AG08396 (cell line): ENCODE results near the gene PRR22.

Experiments
- DNase-seq: peaks from one replicate; pipeline ENCODE4 v3.0.0; 2012; ENCODE audit warnings: low spot score, mixed read lengths

The PRR22 gene

GRCh38 chr19:5814123-5814851 is 29.7 kb upstream of the PRR22 start:
- DNase-seq = no peak

GRCh38 chr19:5811117-5811516 is 26.6 kb upstream of the PRR22 start:
- DNase-seq = no peak

- DNase-seq = no peak
Observed at GRCh38 chr19:5809469-5809868, 24.9 kb upstream of the PRR22 start.

GRCh38 chr19:5809053-5809452 is 24.5 kb upstream of the PRR22 start:
- DNase-seq = no peak

DNA sequence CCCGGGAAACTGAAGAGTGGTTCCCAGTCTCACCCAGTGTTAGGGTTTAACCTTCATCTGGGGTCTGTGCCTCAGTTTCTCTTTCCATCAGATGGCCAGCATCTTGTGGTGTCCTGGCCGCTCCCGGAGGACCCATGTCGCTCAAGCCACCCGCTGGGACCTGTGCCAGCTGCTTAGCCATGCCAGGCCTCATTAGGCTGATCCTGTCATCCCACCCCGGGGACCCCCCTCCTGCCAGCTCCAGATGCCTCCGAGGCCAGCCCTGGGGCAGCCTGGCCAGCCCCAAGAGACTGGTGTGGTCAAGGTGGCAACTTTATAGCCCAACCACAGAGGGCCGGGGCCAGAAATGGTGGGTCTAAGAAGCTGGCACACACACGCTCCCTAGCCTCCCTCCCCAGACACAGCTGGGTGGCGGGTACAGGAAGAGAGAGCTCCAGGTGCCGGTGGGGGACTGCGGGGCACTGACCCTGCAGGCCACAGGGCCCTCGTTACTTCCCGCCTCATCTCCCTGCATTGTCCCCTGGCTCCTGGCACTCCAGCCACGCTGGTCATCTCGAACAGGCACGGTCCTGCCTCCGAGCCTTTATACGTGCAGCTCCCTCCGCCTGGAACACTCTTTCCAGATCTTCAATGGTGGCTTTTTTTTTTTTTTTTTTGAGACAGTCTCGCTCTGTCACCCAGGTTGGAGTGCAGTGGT is 23.7 kb upstream of the PRR22 start:
- DNase-seq = no peak

DNA sequence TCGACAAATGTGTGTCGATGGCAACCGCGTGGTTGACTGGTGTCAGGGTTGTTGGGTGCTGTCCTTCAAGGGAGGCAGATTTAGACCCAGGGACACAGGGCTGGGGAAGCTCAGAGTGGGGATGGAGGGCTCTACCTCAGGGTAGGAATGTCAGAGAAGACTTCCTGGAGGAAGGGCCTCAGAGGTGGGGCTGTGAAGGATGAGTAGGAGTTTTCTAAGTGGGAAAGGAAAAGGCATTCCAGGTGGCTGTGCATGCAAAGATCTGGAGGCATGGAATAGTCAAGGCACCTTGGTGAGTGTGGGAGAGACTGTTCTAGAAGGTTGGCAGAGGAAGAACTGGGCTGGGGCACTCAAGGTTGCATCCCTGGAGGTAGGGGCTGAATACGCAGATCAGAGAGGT is 22.4 kb upstream of the PRR22 start:
- DNase-seq = no peak

DNA sequence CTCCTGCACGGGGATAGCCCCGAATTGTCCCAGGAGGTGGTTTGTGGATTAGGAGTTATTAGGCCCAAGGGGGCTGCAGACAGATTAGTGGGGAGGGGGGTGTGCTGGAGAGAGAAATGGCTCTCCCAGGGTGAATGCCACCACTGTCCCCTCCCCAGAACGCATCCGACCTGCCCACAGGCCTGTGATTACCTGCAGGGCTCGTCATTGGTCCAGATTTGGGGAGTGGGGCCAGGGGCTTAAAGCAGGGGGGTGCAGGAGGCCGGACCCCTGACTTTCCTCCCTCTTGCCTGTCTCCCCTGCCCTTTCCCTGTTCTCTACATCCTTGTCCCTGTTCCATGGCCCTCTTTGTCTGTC is 21.6 kb upstream of the PRR22 start:
- no peak for DNase-seq

- DNase-seq = peak; percentile 84
Observed at GRCh38 chr19:5805462-5806132, 21.1 kb upstream of the PRR22 start.

- peak; percentile 68 for DNase-seq
Observed at GRCh38 chr19:5804516-5805461, 20.2 kb upstream of the PRR22 start, which contains the start of gene NRTN. NRTN (plus strand) TSS chr19:5805067; CDS start chr19:5824166, 19,099 bp downstream.

- peak; percentile 99 for DNase-seq
Observed at GRCh38 chr19:5803752-5804515, 19.4 kb upstream of the PRR22 start.

- DNase-seq = no peak
Observed at GRCh38 chr19:5803441-5803751, 18.9 kb upstream of the PRR22 start.

DNA sequence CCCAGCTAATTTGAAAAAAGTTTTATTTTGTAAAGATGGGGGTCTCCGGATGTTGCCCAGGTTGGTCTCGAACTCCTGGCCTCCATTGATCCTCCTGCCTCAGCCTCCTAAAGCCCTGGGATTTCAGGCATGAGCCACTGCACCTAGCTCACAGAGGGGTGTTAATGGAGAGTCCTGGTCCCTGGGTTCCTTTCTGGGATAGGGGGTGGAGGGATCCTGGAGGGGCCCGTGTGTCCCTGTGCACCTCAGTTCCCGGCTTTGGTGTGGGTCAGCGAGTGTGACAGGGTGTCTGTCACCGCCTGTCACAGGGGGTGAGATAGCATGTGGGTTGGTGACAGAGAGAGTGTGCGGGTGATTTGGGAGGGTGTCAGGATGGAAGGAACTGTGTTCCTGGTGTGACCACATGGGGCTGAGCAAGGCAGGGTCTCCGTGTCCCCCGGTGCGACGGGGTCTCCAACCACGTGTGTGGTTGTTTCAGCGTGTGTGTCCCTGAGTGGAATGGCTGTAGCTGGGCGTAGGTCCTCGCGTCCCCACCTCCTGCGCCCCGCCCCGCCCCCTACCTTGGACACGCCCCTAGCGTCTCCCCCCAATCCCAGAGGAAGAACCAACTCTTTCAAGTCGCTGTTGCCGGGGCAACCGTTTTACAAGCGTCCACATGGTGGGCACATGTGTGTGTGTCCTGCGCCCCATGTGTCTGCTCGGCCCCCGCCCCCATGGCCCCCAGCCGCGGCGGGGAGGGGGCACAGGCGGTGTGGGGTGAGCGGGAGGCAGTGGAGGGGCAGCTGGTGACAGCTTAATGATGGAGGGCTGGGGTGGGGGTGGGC is 17.5 kb upstream of the PRR22 start:
- no peak for DNase-seq

DNA sequence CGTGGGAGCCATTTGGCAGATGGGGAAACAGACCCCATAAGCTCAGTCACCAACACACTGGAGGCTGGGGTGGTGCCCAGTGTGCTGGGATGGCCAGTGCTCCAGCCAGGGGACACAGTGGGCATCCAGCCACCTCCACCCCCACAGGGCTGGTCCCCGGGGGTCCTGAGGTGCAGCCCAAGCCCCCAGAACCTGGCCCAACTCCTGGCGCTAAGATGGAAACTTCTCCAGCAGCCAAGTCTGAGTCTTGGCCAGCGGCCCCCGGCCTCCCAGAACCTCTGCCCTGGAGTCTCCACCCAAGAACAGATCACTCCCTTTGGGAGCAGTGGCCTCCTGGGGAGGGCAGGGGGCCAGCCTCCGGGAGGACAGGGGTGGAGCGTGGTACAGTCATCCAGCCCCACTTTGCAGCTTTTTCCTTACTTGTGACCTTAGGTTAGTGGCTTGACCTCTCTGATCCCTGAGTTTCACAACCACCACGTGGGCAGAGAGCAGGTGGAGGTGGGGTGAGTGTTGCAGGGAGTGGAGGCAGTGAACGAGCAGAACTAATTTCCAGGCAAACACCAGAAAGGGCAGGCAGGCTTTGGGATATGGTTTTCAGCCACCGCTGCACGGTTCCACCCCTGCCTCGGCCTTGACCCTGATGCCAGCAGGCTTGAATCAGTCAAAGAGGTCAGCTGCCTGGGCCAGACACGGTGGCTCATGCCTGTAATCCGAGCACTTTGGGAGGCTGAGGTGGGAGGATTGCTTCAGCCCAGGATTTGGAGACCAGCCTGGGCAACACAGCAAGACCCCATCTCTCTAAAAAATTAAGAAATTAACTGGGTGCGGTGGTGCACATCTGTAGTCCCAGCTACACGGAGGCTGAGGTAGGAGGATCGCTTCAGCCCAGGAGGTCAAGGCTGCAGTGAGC is 16.1 kb upstream of the PRR22 start:
- no peak for DNase-seq

DNA sequence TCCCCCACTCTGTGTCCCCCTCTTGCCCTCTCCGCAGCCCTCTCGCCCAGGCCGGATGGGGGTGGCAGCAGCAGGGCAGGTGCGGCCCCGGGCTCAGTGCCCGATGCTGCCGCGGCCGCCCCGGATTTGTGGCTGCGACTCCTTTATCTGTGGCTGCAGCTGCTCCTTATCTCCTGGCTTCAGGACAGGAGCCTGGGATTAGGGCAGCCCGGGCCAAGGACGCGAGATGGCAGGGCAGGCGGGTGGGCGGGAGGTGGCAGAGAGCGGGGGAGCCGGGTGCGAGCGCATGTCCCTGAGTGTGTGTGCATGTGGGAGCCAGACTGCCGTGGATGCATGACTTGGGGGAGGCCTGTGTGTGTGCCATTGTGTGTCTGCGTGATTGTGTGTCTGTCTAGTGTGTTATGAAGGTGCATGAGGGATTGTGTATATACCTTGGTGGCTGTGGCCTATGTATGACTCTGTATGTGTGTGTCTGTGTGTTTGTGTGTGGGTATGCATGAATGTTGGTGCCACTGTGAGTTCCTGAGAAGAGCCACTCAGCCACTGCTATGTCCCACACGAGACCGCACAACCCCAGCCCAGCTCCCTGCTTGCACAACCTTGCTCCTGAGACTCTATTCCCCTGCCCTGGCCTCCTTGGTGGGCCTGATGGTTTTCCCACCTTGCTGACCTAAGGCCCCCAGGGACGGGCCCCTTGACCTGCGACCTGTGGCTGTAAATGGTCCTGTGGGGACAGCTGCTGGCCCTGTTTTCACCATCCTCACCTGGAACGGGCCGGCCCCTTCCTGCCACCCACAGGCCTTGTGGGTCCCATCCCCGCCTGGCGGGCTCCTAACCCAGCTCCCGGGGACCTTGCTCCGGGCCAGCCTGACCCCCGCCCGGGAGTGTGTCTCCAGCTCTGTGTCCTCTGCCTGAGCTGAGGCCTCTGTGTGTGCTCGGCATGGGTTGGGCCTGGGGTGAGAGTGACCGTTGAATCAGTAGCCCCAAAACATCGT is 15.0 kb upstream of the PRR22 start:
- no peak for DNase-seq

DNA sequence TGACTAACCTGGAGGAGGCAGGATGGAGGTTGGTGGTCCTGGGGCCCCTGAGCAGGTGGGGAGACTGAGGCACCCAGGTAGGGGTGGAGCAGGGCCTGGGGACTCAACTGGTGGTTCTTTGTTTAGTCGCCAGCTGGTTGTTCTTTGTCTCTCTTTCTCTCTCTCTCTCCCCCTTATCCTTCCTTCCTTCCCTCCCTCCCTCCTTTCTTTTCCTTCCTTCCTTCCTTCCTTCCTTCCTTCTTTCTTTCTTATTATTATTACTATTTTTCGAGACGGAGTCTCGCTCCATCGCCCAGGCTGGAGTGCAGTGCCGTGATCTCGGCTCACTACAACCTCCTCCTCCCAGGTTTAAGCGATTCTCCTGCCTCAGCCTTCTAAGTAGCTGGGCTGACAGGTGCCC is 13.7 kb upstream of the PRR22 start:
- no peak for DNase-seq

DNA sequence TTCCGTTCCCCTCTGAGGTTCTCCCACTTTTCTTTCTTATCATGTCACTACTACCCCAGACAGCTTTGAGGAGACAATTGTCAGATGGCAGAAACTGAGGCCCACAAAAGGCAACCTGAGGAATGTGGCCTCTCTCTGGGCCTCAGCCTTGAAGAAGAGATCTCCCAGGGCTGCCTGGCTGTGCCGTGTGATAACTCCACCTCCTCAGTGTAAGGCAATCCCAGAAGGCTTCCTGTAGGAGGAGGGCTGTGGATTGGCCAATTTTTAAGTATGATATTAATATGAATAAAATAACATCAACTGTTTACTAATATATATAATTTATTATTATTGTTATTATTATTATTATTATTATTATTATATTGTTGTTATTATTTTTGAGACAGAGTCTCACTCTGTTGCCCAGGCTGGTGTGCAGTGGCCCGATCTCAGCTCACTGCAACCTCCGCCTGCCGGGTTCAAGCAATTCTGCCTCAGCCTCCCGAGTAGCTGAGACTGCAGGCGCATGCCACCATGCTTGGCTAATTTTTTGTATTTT is 10.9 kb upstream of the PRR22 start:
- DNase-seq = no peak

DNA sequence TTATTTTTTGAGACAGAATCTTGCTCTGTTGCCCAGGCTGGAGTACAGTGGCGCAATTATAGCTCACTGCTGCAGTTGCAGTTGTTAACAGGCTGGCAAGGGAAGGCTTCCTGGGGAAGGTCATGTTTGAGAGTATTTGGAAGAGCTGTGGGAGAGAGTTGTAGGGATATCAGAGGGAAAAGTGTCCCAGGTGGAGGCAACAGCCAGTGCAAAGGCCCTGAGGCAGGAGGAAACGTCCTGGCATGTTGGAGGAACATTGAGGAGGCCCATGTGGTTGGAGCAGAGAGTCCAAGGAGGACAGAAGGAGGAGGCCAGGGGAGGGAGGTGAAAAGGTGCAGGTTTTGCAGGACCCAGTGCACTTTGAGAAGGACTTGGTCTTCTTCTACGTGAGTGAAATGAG is 8.6 kb upstream of the PRR22 start:
- no peak for DNase-seq

DNA sequence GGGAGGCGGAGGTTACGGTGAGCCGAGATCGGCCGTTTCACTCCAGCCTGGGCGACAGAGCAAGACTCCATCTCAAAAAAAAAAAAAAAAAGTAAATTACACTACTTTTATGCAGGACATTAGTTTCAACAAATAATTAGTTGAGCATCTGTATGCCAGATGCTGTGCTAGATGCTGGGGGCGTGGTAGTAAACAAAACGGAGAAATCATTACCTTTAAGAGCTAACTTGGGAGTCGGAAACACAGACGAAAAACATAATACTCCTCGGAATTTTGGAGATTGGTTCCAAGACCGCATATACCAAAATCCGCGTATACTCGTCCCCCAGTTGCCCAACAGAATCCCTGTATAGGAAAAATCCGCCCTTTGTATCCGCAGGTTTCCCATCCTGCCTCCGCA is 7.7 kb upstream of the PRR22 start:
- no peak for DNase-seq
